AML-193 (cell line): Measurements from ENCODE around the gene MAP4.
"Not testable (repeated sequence)": the region's sequence is repeated elsewhere in the genome, so short reads cannot be mapped to it uniquely, and the experiment has no call there.

Experiments used
- DNase-seq, 2 experiments: peaks; one replicate each; lab custom pipeline; 2025; lab: John Stamatoyannopoulos, UW

MAP4 gene, protein sequence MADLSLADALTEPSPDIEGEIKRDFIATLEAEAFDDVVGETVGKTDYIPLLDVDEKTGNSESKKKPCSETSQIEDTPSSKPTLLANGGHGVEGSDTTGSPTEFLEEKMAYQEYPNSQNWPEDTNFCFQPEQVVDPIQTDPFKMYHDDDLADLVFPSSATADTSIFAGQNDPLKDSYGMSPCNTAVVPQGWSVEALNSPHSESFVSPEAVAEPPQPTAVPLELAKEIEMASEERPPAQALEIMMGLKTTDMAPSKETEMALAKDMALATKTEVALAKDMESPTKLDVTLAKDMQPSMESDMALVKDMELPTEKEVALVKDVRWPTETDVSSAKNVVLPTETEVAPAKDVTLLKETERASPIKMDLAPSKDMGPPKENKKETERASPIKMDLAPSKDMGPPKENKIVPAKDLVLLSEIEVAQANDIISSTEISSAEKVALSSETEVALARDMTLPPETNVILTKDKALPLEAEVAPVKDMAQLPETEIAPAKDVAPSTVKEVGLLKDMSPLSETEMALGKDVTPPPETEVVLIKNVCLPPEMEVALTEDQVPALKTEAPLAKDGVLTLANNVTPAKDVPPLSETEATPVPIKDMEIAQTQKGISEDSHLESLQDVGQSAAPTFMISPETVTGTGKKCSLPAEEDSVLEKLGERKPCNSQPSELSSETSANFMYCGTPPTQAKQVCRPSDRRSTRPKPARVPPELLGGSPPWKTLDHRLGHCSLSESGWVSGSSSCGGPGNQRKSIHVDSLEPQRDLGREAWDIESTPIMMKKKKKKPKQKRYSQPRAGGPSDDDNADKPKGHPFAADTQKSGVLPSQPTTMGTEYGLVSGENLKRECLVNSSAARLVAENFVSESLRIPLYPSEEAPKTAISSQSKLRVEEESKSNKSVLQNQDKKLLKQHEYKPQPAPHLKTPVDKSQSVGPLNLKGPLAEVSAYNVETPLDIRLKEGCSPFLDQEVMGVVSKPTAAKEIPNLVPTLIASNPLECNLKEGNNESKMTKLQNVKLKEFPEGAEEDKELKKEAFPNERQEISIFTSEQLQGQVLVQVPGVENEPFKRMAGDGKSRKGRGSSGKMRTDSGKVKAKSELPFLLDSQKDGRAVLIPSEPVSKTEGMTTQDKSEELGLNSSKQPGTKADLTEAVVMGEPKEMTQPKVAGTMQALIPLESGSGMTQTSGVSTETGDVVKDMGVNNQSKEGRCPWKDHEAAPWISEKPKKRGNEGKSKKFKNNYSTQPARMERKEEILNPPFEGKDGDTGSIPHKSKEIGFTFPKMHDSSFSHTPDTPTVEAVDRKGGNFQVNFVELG (N-terminal part only)

DNA sequence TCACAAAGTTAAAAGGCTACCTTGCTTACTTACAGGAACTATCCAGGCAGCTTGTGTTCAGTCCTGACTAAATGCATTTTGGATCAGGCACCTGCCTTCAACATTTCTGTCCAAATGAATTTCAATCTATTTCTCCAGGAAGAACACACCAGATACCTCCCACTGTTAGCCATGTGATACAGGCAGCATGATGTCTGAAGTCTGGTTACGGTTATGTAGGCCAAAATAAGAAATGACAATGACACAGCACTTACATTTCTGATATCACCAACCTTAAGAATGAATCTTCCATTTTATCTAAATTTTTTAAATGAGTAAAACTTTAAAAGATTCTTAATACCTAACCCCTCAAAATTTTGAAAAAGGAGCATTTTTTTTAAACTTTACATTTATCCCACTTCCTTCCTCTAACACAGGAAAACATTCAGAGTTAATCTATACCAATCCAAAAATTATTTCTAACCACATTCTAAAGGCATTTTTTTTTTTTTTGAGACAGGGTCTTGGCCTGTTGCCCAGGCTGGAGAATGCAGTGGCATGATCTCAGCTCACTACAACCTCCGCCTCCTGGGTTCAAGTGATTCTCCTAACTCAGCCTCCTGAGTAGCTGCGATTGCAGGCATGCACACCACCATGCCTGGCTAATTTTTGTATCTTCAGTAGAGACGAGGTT is at the start of gene MAP4:
Gene MAP4, minus strand, starts transcription at position 116 of the 673 bp plus-strand sequence. CDS start 17,556 bp downstream, outside the sequence.
- no peak for DNase-seq

DNA sequence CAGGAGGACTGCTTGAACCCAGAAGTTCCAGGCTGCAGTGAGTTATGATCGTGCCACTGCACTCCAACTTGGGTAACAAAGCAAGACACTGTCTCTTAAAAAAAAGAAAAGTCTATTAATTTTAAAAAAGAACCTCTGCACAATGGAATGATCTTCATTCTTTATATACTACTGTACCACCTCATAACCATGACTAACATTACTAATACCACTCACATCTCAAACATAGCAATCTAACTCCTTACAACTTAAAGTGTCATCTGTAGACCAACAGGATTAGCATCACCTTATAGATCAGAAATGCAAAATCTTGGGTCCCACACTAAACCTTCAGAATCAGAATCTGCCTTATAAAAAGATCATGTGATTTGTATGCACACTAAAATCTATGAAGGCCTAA is 48.8 kb upstream of the MAP4 start:
- no peak for DNase-seq

DNA sequence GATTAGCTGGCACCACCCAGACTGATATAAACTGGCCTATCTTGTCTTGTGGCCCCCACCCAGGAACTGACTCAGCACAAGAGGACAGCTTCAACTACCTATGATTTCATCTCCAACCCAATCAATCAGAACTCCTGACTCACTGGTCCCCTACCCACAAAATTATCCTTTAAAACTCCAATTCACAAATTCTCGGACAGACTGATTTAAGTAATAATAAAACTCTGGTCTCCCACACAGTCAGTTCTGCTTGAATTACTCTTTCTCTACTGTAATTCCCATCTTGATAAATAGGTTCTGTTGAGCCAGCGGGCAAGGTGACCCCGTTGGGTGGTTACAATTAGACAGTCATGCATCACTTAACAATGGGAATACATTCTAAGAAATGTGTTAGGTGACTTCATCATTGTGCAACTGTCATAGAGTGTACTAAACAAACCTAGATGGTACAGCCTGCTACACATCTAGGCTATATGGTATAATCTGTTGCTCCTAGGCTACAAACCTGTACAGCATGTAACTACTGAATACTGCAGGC is 48.1 kb upstream of the MAP4 start:
- no peak for DNase-seq

DNA sequence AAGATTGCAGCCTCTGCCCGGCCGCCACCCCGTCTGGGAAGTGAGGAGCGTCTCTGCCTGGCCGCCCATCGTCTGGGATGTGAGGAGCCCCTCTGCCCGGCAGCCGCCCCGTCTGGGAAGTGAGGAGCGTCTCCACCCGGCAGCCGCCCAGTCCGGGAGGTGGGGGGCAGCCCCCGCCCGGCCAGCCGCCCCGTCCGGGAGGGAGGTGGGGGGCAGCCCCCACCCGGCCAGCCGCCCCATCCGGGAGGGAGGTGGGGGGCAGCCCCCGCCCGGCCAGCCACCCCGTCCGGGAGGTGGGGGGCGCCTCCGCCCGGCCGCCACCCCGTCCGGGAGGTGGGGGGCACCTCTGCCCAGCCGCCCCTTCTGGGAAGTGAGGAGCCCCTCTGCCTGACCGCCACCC is 45.4 kb upstream of the MAP4 start:
- not testable (repeated sequence) for DNase-seq

DNA sequence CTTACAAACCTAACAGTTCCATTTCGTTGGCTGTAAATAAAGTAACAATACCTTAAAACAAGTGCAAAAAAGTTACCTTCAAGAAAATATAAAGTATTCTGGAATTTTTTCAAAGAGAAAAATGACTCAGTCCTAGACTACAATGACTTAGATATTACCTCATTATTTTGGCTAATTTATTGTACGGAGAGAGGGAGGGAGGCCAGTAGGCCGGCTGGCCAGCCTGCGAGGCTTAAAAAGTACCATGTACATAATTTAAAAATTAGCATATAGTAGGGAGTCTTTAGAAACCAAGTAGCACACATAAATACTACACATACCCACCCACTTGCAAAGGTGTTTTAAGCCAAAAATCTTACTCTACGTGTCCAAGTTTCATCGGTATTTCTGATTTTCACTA is 41.9 kb upstream of the MAP4 start:
- no peak for DNase-seq

DNA sequence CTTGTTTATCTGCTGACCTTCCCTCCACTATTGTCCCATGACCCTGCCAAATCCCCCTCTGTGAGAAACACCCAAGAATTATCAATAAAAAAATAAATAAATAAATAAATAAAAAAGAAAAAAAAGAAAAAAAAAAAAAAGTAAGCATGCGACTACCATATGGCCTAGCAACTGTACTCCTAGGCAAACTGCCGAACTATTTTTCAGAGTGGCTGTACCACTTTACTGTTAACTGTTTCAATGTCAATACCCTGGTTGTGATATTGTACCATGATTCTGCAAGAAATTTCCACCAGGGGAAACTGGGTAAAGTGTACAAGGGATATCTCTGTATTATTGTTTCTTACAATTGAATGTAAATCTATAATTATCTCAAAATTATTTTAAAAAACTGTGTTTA is 41.3 kb upstream of the MAP4 start:
- no peak for DNase-seq

DNA sequence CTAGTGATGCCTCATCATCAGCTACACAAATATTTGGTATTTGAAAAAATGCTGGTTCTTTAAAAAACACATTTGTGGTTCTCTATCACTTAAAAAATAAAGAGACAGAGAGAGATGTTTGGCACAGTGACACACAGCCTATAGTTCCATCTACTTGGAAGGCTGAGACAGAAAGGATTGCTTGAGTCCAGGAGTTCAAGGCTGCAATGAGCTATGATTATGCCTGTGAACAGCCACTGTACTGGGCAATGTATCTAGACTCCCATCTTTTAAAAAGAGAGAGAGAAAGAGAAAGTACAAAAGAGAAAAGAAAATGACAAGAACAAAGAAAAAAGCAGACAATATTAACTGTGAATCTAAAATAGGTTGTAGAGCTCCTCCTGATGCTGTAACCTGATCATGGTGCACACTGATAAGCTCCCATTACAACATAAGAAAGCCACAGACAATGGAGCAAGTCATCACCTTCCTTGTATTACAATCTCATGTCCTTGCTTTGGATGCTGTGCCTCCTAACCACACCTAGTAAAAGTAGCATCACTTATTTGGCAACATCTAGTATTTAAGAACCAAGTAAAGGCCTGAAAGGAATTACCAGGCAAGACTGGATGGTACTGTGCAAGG is 31.7 kb upstream of the MAP4 start:
- DNase-seq = no peak

DNA sequence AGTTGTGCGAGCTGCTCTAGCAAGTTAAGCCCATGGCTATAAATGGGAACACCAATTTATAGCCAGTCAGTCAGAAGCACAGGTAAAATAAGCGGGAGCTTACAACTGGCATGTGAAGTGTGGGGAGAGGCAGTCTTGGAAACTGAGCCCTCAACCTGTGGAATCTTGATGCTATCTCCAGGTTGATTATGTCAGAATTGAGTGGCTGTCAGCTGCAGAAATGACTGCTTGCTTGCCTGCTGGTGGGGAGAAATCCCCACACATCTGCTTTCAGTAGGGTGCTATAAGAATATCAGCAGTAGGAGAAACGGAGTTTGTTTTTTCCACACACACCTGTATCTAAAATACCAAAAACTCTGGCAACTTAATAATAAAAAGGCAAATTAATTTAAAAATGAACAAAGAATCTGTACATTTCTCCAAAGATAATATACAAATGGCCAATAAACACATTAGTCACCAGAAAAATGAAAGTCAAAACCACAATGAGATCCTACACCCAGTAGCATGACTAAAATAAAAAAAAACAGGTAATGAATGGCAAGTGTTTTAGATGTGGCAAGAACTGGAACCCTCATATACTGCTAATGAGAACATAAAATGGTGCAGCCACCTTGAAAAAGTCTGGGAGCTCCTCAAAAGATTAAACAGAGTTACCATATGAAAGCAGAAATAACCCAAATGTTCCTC is 26.0 kb upstream of the MAP4 start:
- no peak for DNase-seq

DNA sequence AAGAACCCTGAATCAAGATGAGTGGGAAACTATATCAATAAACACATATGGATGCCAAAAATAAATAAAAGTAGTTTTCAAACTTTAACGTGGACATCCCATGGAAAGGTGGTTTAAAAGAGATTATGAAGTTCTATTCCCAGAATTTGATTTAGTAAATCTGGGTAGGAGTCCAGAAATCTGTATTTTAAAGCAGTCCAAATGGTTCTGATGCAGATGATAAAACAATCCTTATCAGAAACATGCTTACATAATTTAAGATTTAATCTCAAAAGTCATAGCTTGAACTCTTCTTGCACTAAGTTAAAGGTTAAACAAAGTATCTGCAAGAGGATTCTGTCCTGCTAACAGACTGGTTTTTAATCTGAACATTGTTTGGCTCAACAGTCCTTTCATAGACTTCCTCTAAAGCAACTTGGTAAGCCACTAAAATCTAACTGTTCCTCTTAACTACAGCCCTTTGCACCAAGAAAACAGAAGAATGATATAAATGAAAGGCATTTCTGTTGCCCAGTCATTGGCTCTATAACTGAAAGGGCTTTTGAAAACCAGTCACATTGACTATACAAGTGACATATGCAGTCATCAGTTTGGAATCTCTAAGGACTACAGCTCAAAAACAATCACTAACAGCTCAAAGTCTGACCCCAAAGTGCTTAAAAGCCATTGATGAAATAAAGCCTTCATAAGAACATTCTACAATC is 23.4 kb upstream of the MAP4 start:
- peak; percentile 21 to 40 for DNase-seq

DNA sequence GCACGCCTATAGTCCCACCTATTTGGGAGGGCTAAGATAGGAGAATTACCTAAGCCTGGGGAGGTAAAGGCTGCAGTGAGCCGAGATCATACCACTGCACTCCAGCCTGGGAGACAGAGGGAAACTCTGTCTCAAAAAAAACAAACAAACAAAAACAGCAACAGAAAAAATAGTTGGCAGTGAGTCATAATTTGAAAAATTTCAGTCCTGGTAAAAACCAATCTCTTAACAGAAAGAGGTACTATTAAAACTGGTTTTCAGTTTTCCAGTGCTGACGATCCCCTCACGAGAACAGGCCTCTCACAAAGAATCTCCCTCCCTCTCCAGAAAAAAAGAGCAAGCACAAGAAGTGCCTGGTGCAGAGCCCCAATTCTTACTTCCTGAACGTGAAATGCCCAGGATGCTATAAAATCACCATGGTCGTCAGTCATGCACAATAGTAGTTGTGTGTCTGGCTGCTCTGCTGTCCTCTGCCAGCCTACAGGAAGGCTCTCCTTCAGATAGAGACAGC is 22.8 kb upstream of the MAP4 start:
- DNase-seq = no peak

DNA sequence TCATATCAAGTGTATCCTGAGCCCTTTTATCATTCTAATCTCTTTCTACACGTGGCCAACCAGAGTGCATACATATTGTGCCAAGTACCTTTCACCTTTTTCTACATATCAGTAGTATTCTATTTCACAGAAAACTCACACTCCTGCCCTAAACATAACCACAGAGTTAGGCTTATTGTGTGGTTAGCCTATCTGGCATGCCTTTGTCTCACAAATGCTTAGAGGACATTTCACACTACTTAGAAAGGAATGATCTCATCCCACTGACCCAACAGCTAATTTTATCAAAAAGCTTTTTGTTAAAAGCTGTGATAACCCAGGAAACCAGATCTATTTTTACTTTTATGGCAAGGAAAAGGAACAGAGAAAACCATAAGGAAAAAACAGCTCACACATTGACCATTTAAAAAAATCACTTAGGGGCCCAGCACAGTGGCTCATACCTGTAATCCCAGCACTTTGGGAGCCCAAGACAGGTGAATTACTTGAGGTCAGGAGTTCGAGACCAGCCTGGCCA is 17.8 kb upstream of the MAP4 start:
- no peak for DNase-seq

DNA sequence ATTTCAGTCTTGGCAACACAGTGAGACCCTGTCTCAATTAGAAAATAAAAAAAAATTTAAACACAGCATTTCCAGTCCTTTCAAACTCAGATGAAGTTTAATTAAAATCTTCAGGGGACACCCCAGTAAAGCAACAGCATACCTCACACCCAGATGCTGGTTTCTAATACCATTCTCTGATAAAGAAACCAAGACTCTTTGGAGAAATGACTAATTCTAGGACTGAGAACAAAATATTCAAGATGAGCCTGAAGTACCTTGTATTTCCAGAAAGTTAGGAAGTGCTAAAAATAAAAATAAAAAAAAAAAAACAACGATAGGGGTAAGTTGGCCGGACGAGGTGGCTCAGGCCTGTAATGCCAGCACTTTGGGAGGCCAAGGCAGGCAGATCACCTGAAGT is 14.0 kb upstream of the MAP4 start:
- DNase-seq = no peak

DNA sequence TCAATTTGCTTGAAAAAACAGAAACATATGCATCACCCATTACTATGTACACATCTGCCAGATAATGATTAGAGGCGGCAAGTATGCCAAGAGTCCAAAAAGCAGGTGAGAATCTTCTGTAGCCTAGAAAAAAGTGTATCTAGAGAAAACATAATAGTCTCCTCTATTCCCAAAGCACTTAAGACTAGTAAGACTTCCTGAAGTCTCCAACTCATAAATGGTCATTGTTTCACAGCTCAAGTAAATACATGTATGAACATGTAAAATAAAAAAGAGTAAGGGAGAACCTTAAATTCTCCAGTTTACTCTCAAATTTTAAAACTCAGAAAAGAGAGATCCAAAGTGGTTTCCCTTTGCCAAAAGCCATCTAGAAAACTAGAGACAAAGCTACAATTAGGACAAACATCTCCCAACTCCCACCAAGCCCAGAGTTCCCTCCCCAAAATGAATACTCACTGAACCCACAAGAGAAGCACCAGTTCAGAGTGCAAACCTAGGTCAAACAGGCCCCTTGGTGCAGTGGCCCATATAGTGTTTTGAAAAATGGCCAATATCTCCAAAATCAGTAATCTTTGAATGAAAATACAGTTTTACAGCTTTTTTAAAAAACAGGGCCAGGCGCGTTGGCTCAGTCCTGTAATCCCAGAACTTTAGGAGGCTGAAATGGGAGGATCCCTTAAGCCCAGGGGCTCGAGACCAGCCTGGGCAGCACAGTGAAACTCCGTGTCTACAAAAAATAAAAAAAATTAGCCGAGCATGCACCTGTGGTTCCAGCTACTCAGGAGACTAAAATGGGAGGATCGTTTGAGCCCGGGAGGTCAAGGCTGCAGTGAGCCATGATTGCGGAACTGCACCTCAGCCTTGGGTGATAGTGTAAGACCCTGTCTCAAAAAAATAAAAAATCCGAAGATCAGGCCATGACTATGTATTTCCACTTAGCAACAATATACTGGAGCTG is 11.0 kb upstream of the MAP4 start:
- DNase-seq = no peak

DNA sequence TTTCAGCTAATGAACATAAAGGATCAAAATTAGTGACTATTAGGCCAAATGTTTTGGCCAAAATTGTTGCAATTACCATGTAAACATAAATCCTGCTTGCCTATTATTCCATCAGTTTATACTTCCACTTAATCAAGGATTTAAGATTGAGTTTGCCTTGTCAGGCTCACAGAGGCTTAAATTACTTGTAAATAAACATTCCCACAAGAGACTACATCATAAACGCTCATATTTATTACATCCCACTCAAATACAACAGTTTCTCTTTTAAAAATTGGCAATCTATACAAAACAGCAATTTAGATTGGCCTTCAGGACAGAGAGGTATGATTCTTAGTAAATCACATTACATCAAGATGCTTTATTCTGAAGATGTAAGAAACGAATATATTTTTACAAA is 9.9 kb upstream of the MAP4 start:
- DNase-seq = no peak

DNA sequence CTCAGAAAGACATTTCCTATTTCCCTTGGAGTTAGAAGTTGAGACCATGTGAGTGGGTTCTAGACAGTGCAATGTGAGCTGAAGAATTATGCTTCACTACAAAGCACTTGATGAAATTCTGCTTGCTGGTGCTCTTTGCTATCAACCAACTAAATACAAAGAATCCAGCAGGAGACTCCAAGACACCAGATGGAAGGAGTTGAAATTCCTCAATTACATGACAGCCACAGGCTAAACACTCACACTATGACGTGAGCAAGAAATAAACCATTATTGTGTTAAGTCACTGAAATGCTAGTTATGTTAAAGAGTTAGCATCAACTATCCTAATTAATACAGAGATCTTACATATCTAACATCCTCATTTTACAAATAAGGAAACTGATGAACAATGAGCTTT is 8.2 kb upstream of the MAP4 start:
- DNase-seq = no peak

DNA sequence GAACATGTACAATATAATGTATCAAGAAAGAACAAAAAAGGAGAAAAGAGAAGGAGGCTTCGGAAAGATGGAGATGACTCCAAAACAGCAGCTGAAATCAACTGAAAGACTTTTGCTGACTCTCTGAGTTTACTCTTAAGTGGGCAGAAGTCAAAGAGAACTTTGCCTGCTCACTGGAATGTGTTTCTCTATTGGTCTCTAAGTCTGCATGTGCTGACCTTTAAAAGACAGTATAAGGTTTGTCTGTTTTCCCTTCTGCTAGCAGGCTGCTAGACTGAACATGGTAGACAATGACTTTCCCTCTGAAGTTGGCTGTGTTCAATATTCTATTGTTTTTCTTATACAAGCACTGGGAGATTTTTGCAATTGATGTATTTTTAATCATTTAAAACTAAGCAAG is 7.2 kb upstream of the MAP4 start:
- no peak for DNase-seq

DNA sequence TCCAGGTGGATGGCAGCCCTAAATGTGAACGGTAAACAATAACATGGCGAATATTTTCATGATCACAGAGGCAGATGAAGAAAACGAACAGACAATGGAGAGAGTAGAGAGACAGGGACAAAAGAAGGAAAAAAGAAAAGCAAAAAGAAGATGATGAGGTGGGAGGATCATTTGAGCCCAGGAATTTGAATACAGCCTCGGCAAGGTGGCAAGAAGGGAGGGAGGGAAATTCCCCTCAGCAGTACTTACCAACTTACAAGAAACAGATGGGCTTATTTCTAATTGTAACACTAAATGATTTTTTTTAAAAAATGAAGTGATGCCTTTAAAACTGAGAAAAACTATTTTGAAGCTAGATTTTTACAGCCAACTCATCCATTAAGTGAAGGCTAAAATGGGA is 6.0 kb upstream of the MAP4 start:
- no peak for DNase-seq

DNA sequence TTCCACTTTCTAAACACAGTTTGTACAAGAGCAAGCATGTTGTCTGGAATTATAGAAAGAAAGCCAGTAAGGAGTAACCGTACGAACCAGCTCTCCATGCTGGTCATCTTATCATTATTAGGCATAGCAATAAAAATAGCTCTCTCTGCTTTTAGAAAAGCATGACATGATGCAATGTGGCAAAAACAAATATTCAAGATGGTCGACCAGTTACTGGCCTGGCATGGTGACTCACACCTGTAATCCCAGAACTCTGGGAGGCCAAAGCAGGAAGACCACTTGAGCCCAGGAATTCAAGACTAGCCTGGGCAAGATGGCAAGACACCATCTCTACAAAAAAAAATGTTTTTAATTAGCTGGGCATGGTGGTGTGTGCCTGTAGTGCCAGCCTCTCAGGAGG is 2.6 kb upstream of the MAP4 start:
- DNase-seq = no peak
